GM23248 (cell line): ENCODE results near the gene CCDC78.

Experiments used
- EZH2 ChIP-seq: fragments of 200-600 bp; sonication (generic); IDR thresholded peaks from 2 replicates; pipeline ENCODE4 v1.6.1; 2018; ENCODE audit warnings: antibody characterized with exemption, mild to moderate bottlenecking; ENCODE audit not compliant: insufficient read depth, poor library complexity, severe bottlenecking
- EZH2phosphoT487 ChIP-seq: fragments of 200-600 bp; sonication (generic); IDR thresholded peaks from 2 replicates; pipeline ENCODE4 v1.6.1; 2018; ENCODE audit warnings: antibody characterized with exemption, moderate library complexity, mild to moderate bottlenecking, low read depth; ENCODE audit not compliant: insufficient read depth

GRCh38 chr16:676913-677312, 49.3 kb downstream of the CCDC78 start:
- no peak for TF ChIP-seq EZH2
- TF ChIP-seq EZH2phosphoT487, result no peak
